Body of pancreas (tissue), 4 donors: Measurements from ENCODE around the gene ZBTB24. TPM values are rescaled to one million over a fixed set of nuclear protein-coding genes. Genes with fewer than 3 reads are reported as not detected.

Experiments
- ATAC-seq: fragments of 150-250 bp; one replicate; pipeline ENCODE4 v1.9.1; 2016
- DNase-seq, 4 donors: peaks; one replicate each; pipeline ENCODE4 v3.0.0-alpha.2; 2019
- H3K27ac ChIP-seq, 4 donors: fragments of 200-600 bp; sonication (generic); 1 replicate in 3 of 4; 2 replicates in 1 of 4; pipeline versions ENCODE4 v1.5.1 to v1.6.1; 2016 to 2019; ENCODE audit warnings: mild to moderate bottlenecking in 1 of 4, mixed read lengths in 1 of 4, moderate library complexity in 1 of 4
- H3K27me3 ChIP-seq, 2 donors: fragments of 200-600 bp; sonication (generic); one replicate each; pipeline ENCODE4 v1.6.0; 2016; ENCODE audit warnings: mild to moderate bottlenecking in 1 of 2
- H3K36me3 ChIP-seq, 2 donors: fragments of 200-600 bp; sonication (generic); replicated peaks in 1 of 2; 2 replicates each; pipeline ENCODE4 v1.5.1; 2016; ENCODE audit warnings: low read depth in 2 of 2; ENCODE audit not compliant: insufficient read depth in 1 of 2
- H3K4me1 ChIP-seq: fragments of 200-600 bp; sonication (generic); one replicate; pipeline ENCODE4 v1.6.0; 2016
- H3K4me3 ChIP-seq, 2 donors: fragments of 200-600 bp; sonication (generic); 1 replicate in 1 of 2; 2 replicates in 1 of 2; pipeline ENCODE4 v1.5.1; 2016 to 2019
- H3K9me3 ChIP-seq, 3 donors: fragments of 200-600 bp; sonication (generic); 1 replicate in 2 of 3; 2 replicates in 1 of 3; pipeline ENCODE4 v1.5.1; 2016
- CTCF ChIP-seq, 7 experiments: fragments of 450-650 bp in 4 of 7; fragments of 200-600 bp in 3 of 7; sonication (generic) in 3 of 7; IDR thresholded peaks; one replicate each; pipeline ENCODE4 v1.5.1; 2016 to 2019; ENCODE audit warnings: antibody characterized with exemption in 7 of 7
- POLR2A ChIP-seq, 3 donors: fragments of 450-650 bp; IDR thresholded peaks; one replicate each; pipeline ENCODE4 v1.6.1; 2016; ENCODE audit warnings: antibody characterized with exemption in 3 of 3, mild to moderate bottlenecking in 2 of 3
- WGBS, 2 donors: methylation state at CpG; one replicate each; pipeline ENCODE4 v1.1.5; 2017; 5-methylcytosine and 5-hydroxymethylcytosine counted together
- intact Hi-C: fragments of 100-400 bp; cut with DNase I; formaldehyde crosslinking; loops from one replicate; pipeline ENCODE4 v1.15.1; 2023
- total RNA-seq, 2 donors: library from RNA; depleted of rRNA; stranded (reverse); fragments of >200 nt; gene quantifications; one replicate each; pipeline ENCODE4 v1.1.0, GENCODE V29; 2016

ZBTB24 gene
- total RNA-seq, result 1 to 10 TPM; 3.3 to 4.4 TPM

GRCh38 chr6:109482905-109483734, at the start of gene ZBTB24:
Gene ZBTB24, minus strand, starts transcription at chr6:109483219. Its CDS starts 1,193 bp downstream, at chr6:109482026.
- DNase-seq, result peak; percentile 91 to 93 (median 92)
- H3K9me3 ChIP-seq, result no peaks in the 10 kb centered on the region
- H3K4me1 ChIP-seq, result peaks cover 43% of the 10 kb centered on the region
- peak; percentile 93 for ATAC-seq
- intact Hi-C loops, result no loop called here
- no peaks in the 10 kb centered on the region for H3K27me3 ChIP-seq
- TF ChIP-seq CTCF (IDR thresholded peaks at IDR 0.05), result no peak
- peak; percentile 63 to 75 (median 74) for TF ChIP-seq POLR2A (IDR thresholded peaks at IDR 0.05)
- peak within 1 kb of the TSS; percentile 44 to 85 (median 78) for H3K27ac ChIP-seq
- peaks cover 0 to 2% of the 10 kb centered on the region in 2 donors for H3K36me3 ChIP-seq
- H3K4me3 ChIP-seq, result peak within 1 kb of the TSS; percentile 91 to 97
- 0% methylated on average over 7 to 36 of the region's 97 CpGs for WGBS, 2 donors

- Histone ChIP-seq H3K4me1 (no peaks in the 10 kb centered on the region), H3K4me3 (no peak overlapping the region), H3K36me3 (no peaks in the 10 kb centered on the region), H3K27ac (no peak overlapping the region), H3K27me3 (no peaks in the 10 kb centered on the region), H3K9me3 (no peaks in the 10 kb centered on the region)
- intact Hi-C loops, result no loop called here
- DNase-seq (no peak), ATAC-seq (no peak)
- WGBS, 2 donors, result 81 to 87% methylated on average over 6 of the region's 6 CpGs
- TF ChIP-seq POLR2A (IDR thresholded peaks at IDR 0.05) (no peak), CTCF (IDR thresholded peaks at IDR 0.05) (no peak)
Observed at GRCh38 chr6:109531446-109531845, 48.4 kb upstream of the ZBTB24 start.

- ATAC-seq, result no peak
- no peaks in the 10 kb centered on the region for H3K36me3 ChIP-seq
- TF ChIP-seq CTCF (IDR thresholded peaks at IDR 0.05), result no peak
- no peak for TF ChIP-seq POLR2A (IDR thresholded peaks at IDR 0.05)
- no peak overlapping the region for H3K4me3 ChIP-seq
- H3K9me3 ChIP-seq, result no peaks in the 10 kb centered on the region
- WGBS, 2 donors, result 77 to 81% methylated on average over 3 of the region's 3 CpGs
- no peak for DNase-seq
- no peaks in the 10 kb centered on the region for H3K4me1 ChIP-seq
- H3K27ac ChIP-seq, result no peak overlapping the region
- H3K27me3 ChIP-seq, result no peaks in the 10 kb centered on the region
- intact Hi-C loops, result loop anchor here (10.0 kb wide), 1 partner anchor 517 kb away; no protein-coding TSS in a partner anchor
Observed at GRCh38 chr6:109527989-109528388, 45.0 kb upstream of the ZBTB24 start.

GRCh38 chr6:109526905-109527628, 44.0 kb upstream of the ZBTB24 start:
- no peaks in the 10 kb centered on the region for H3K9me3 ChIP-seq
- intact Hi-C loops, result loop anchor here (10.0 kb wide), 1 partner anchor 518 kb away; no protein-coding TSS in a partner anchor
- H3K36me3 ChIP-seq, result no peaks in the 10 kb centered on the region
- DNase-seq, result peak; percentile 37 to 69 (median 39)
- peak; percentile 27 for ATAC-seq
- H3K4me1 ChIP-seq, result no peaks in the 10 kb centered on the region
- TF ChIP-seq CTCF (IDR thresholded peaks at IDR 0.05) (peak in 6 of 7 experiments; percentile 38 to 56 (median 52)), POLR2A (IDR thresholded peaks at IDR 0.05) (no peak)
- H3K4me3 ChIP-seq, result no peak overlapping the region
- H3K27ac ChIP-seq, result no peak overlapping the region
- no peaks in the 10 kb centered on the region for H3K27me3 ChIP-seq
- 52 to 55% methylated on average over 7 of the region's 7 CpGs for WGBS, 2 donors
